GM18867 (cell line): ENCODE data around the gene EFCAB12.
"Not testable (repeated sequence)": the region's sequence is repeated elsewhere in the genome, so short reads cannot be mapped to it uniquely, and the experiment has no call there.

Experiments used
- ATAC-seq: cut with Tn5 transposase; IDR thresholded peaks from one replicate; pipeline ENCODE4 v1.9.1; 2021; ENCODE audit warnings: mild to moderate bottlenecking, moderate library complexity; ENCODE audit not compliant: unreplicated experiment

The EFCAB12 gene

GRCh38 chr3:129421988-129422745, 6.3 kb downstream of the EFCAB12 start:
- ATAC-seq: no peak

DNA sequence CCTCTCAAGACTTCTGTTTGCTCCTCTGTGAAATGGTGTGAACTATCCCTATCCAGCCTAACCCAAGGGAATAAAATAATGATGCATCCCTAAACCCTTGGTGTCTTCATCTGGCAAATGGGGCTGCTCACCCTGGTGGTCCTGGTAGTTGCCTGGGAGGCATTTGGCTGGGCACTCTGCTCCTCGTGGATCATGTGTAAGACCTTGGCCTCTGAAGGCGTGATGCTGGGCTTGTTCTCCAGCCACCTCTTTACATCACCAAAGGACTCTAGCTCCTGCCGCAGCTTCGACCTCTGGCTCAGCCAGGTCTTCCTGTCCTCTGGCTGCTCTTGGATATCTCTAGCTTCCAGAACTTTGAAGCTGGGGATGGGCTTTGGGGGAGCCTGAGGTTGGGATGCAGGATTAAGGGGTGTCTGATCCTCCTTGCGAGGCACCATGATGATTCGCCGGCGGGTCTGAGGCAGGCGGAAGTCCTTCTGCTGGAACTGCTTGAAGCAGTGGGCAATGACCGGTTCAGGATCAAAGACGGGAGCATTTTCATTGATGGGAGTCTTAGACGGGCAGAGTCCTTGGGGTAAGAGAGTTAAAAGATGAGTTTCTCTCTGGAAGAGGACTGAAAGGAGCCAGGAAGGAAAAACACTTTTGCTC, 7.1 kb downstream of the EFCAB12 start:
- no peak for ATAC-seq

DNA sequence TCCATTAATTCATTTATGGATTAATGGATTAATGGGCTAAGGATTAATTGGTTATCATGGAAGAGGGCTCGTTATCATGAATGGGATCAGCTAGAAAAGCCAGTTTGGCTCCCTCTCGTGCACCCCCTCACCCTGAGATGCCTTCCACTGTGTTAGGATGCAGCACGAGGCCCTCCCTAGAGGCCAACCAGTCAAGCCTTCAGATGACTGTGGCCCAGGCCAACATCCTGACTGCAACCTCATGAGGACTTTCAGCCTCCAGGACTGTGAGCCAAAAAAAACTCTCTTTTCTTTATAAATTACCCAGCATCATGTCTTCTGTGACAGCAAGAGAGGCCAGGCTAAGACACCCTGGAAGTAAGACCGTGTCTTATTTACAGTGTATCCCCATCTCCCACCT, 9.0 kb downstream of the EFCAB12 start:
- no peak for ATAC-seq

DNA sequence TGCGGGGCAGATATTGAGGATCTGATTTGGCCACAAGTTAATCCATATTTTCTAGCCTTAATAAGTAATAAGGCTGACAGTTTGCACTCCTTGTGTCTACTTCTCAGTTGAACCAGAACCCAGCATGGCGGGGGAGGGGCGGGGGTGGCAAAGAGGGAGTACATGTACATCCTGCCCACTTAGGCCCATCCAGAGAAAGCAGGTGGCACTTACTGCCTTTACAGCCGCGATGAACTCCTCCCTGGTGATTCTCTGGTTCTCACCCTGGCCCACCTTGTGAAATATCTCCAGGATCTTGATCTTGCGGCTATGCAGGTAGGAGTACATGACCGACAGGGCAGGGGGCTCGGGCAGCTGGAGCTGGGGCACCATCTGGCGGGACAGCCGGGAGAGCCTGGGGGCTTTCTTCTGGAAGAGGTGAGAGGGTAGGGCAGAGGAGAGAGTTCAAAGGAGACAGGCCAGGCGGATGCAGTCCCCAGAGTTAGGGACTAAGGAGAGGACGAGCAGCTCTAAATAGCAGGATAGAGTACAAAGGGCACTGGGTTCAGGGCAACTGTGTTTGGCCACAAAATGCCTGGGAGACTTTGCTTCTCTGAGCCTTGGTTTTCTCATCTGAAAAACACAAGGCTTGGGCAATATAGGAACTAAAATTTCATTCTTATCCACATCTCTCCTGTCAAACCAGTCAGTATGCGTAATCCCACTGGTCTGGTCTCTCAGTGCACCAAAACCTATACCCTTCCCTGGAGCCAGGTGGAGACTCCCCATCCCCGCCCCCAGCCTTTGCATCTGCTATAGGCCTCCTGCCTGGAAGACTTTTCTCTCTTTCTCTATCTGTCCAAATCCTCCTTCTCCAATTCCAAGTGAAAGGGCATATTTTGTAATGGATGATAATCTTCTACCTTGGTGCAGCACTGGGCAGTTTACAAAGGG, 10.1 kb downstream of the EFCAB12 start:
- ATAC-seq: no peak

- ATAC-seq: no peak
Observed at GRCh38 chr3:129417326-129417725, 11.1 kb downstream of the EFCAB12 start.

GRCh38 chr3:129416415-129416814, 12.0 kb downstream of the EFCAB12 start:
- no peak for ATAC-seq

GRCh38 chr3:129415830-129416229, 12.6 kb downstream of the EFCAB12 start:
- no peak for ATAC-seq

DNA sequence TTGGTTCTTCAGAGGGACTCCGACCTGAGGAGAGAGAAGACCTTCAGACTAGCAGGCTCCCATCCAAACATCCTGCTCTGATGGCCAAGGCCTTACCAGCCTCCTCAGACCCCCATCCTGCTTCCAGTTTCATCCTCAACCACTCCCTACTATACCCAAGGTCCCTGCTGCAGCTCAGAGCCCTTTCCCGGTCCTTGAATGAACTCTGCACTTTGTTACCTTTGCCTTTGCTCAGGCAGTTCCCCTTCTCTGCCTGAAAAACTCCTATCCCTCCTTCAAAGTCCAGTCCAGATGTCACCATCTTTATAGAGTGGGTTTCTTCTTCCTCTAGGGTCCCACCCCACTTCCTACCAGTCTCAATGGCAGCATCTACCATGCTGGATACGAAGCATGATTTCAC, 13.1 kb downstream of the EFCAB12 start:
- ATAC-seq: no peak

DNA sequence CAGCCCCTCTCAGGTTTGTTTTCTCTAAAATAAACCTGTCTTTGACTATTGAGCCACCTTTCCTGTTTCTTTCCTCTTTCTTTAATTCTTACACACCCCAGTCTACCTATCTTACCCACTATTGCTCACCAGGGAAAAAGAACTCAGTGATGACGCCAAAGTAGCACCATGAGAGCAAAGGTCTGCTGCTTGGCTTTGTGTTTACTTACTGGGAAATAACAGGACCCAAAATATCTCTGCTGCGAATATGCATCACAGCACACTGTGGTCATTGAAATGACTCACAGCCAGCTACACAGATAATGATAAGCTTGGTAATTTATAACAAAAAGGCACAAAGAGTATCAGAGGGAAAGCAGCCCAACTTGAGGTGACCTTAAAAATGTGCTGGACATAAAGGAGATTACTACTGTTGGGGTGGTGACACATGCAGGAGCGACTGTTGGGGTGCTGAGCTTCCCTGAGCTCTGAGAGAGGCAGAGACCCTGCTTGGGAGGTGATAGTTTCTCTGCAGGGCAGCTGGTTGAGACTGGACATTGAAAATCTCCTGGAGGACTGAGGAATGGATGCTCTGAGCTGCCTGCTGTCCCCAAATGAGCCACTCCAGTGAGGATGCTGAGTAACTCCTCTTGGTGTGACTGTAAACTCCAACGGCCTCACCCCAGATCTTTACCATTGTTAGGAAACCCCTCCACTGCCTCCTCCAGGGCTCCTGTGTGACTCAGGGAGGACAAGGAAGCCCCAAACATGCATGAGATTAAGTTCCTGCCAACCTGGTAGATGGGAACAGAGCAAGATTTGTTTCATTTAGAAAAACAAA, 14.5 kb downstream of the EFCAB12 start:
- peak; percentile 67 for ATAC-seq

GRCh38 chr3:129413238-129413637, 15.2 kb downstream of the EFCAB12 start:
- ATAC-seq: not testable (repeated sequence)

DNA sequence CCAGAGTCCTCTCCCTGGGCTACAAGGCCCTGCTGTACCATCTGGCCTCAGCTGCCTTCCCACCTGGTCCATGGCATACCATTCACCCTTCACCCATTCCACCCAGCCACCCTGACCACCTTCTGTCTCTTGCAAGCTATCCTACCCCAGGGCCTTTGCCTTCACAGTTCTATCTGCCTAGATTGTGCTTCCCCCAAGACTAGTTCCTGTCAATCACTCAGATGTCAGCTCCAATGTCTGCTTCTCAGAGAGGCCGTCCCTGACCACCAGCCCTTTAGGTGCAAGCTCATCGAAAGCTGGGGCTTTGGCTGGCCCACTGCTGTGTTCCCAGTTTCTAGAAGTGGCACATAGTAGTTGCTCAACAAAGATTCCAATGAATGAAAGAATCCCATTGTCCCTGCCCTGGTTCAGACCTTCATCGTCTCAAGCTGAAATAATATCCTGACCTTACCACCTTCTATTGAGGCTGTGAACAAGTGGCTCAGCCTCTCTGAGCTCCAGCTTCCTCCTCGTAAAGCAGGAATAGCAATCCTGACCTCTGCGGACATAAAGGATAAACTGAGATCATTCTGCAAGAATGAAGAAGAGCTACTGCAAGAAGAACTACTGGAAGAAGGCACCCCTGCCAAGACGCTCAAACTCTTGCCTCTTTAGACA, 15.8 kb downstream of the EFCAB12 start:
- ATAC-seq: no peak

- ATAC-seq: no peak
Observed at GRCh38 chr3:129410971-129411370, 17.5 kb downstream of the EFCAB12 start.

DNA sequence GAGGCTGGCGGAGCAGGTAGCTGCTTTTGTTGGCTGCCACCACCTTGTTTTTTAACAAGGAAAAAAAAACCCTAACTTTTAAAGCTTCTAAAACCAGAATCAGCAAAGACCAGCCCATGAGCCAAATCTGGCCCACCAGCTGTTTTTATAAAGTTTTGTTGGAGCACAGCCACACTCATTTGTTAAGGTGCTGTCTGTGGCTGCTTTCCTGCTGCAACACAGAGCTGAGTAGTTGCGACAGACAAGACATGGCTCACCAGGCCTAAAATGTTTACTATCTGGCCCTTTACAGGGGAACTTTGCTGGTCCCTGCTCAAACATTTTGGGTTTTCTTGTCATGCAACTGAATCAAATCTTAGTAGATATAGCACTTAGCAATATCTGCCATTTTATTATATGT, 18.9 kb downstream of the EFCAB12 start:
- ATAC-seq: no peak

DNA sequence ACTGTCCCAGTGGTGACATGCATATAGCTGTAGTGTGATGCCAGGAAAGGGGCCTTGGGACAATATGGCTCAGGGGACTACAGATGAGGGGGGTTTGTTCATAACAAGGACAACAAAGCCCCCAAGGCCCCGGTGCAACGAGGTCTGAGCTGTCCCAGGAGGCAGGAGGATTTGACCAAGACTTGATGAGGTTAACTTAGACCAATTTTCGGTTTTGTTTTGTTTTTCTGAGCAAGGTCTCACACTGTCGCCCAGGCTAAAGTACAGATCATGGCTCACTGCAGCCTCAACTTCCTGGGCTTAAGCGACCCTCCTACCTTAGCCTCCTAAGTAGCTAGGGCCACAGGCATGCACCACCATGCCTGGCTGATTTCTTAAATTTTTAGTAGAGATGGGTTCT, 23.8 kb downstream of the EFCAB12 start:
- no peak for ATAC-seq

GRCh38 chr3:129404130-129404529, 24.3 kb downstream of the EFCAB12 start:
- no peak for ATAC-seq

DNA sequence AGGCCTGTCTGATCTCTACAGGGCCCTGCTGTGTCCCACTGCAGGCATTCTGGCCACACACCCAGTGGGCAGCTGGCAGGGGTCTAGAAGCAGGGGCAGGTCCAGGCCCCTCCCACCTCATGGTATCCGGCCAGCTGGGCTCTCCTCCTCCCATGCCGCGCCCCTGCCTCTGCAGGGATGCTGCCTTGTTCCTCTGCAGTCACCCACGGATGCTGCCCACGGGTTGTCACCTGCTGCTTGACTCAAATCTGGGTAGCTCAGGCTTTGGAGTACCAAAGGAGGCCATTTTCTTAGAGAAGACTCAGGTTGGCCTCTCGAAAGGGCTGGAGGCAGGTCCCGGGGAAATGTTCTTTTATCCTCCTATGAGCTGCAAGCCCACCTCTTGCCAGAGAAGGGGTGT, 25.0 kb downstream of the EFCAB12 start:
- ATAC-seq: no peak

DNA sequence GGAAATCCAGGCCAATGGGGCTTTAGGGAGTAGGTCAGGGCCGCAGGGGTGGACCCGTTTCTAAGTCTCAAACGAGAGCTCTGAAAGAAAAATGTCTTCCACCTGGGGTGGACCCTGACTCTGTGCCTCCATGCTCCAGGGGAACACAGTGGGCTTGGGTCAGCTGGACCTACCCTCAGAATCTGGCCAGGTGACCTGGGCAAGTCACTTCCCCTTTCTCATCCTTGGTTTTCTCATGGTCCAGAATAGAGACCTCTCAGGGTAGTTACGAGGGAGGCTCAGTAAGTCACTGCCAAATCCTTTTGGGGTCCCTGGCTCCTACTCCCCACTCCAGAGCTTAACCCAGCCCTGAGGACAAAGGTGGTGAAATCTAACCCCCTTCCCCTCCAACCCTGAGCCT, 25.8 kb downstream of the EFCAB12 start:
- ATAC-seq: no peak

DNA sequence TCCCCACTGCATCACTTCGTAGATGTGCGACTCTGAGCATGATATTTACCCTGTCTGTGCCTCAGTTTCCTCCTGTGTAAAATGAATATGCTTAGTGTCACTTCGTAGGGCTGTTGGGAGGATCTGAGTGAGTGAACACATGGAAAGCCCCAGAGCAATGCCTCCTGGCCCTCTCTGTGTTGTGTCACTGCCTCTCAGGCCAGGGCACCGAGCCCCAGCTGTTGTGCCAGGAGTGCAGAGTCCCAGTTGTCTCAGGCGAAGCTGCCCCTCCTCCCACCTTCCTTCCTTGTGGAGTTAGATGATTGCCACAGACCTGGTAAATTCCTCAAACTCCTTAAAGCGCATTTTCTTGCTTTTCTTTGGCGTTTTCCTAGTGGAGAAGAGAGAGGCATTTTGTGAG, 26.2 kb downstream of the EFCAB12 start:
- ATAC-seq: no peak

DNA sequence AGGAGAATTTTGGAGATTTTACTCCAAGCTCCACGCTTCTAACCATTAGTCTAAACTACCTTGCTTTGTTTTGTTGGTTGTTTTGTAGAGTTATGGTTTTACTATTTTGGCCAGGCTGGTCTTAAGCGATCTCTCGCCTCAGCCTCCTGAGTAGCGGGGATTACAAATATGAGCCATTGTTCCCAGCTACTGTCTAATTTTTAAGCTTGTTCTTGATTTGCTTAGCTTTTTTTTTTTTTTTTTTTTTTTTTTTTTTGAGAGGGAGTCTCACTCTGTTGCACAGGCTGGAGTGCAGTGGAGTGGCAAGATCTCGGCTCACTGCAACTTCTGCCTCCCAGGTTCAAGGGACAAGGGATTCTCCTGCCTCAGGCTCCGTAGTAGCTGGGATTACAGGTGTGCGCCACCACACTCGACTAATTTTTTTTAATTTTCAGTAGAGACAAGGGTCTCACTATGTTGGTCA, 28.5 kb downstream of the EFCAB12 start:
- ATAC-seq: no peak
